Esophagus (tissue), 2 donors: ENCODE results near the gene ELANE. TPM values are rescaled to one million over a fixed set of nuclear protein-coding genes. Genes with fewer than 3 reads are reported as not detected.

Experiments used
- H3K27ac ChIP-seq, 2 donors: one replicate each; pipeline ENCODE4 v1.5.1; 2013; ENCODE audit warnings: low read depth in 2 of 2, mild to moderate bottlenecking in 2 of 2, inconsistent platforms in 1 of 2, low read length in 1 of 2, moderate library complexity in 1 of 2
- H3K27me3 ChIP-seq, 2 donors: one replicate each; pipeline ENCODE4 v1.6.1; 2013; ENCODE audit warnings: low read length in 2 of 2, control low read depth in 1 of 2, mild to moderate bottlenecking in 1 of 2; ENCODE audit not compliant: insufficient read depth in 2 of 2, control insufficient read depth in 1 of 2
- H3K36me3 ChIP-seq, 2 donors: one replicate each; pipeline ENCODE4 v1.6.1; 2013; ENCODE audit warnings: low read length in 1 of 2; ENCODE audit not compliant: control insufficient read depth in 2 of 2, insufficient read depth in 2 of 2
- H3K4me1 ChIP-seq, 2 donors: one replicate each; pipeline ENCODE4 v1.6.1; 2013; ENCODE audit warnings: low read length in 1 of 2; ENCODE audit not compliant: control insufficient read depth in 2 of 2, insufficient read depth in 2 of 2
- H3K4me3 ChIP-seq, 2 donors: one replicate each; pipeline ENCODE4 v1.5.1; 2013; ENCODE audit warnings: low read length in 2 of 2, mild to moderate bottlenecking in 2 of 2, low read depth in 1 of 2, moderate library complexity in 1 of 2
- H3K9me3 ChIP-seq, 2 donors: one replicate each; pipeline ENCODE4 v1.6.1; 2013; ENCODE audit warnings: mild to moderate bottlenecking in 2 of 2, low read depth in 1 of 2, low read length in 1 of 2, moderate library complexity in 1 of 2; ENCODE audit not compliant: control insufficient read depth in 2 of 2, insufficient read depth in 1 of 2
- WGBS, 2 donors: extraction: QIAGEN DNeasy Blood & Tissue Kit; methylation state at CpG; one replicate each; pipeline ENCODE4 v1.1.7; 2013; 5-methylcytosine and 5-hydroxymethylcytosine counted together
- polyA plus RNA-seq, 2 donors: library from polyadenylated mRNA; stranded (reverse); fragments of 200-250 nt; gene quantifications; one replicate each; pipeline ENCODE4 v1.2.3, GENCODE V29; 2013
- donor health status: healthy with polysubstance abuse.
- donor health status: Bipolar disorder and iron deficiency.

The ELANE gene
- polyA plus RNA-seq, 2 donors, result 0.24 to 0.68 TPM

GRCh38 chr19:900302-901111, 48.4 kb downstream of the ELANE start:
- WGBS, 2 donors, result 78 to 83% methylated on average over 26 to 30 of the region's 30 CpGs
- Histone ChIP-seq H3K4me3 (no peak overlapping the region), H3K9me3 (no peaks in the 10 kb centered on the region), H3K27ac (no peak overlapping the region), H3K4me1 (peaks cover 2 to 3% of the 10 kb centered on the region in 2 donors), H3K27me3 (no peaks in the 10 kb centered on the region), H3K36me3 (peaks cover 6 to 20% of the 10 kb centered on the region in 2 donors)

GRCh38 chr19:901216-902092, 49.4 kb downstream of the ELANE start:
- H3K4me1 ChIP-seq, result peaks cover 2 to 3% of the 10 kb centered on the region in 2 donors
- no peaks in the 10 kb centered on the region for H3K9me3 ChIP-seq
- WGBS, 2 donors, result 93 to 95% methylated on average over 25 to 27 of the region's 27 CpGs
- no peak overlapping the region for H3K27ac ChIP-seq
- H3K4me3 ChIP-seq, result no peak overlapping the region
- no peaks in the 10 kb centered on the region for H3K27me3 ChIP-seq
- H3K36me3 ChIP-seq, result peaks cover 6 to 20% of the 10 kb centered on the region in 2 donors

- Histone ChIP-seq H3K36me3 (peaks cover 6 to 20% of the 10 kb centered on the region in 2 donors), H3K4me3 (no peak overlapping the region), H3K27ac (no peak overlapping the region), H3K4me1 (peaks cover 2 to 3% of the 10 kb centered on the region in 2 donors), H3K27me3 (no peaks in the 10 kb centered on the region), H3K9me3 (no peaks in the 10 kb centered on the region)
- WGBS, 2 donors, result 87 to 93% methylated on average over 7 of the region's 7 CpGs
Measured at GRCh38 chr19:902093-902370, 49.9 kb downstream of the ELANE start.

- no peaks in the 10 kb centered on the region for H3K27me3 ChIP-seq
- H3K9me3 ChIP-seq, result no peaks in the 10 kb centered on the region
- H3K36me3 ChIP-seq, result peaks cover 6 to 16% of the 10 kb centered on the region in 2 donors
- H3K4me1 ChIP-seq, result peaks cover 2 to 3% of the 10 kb centered on the region in 2 donors
- 88 to 91% methylated on average over 14 of the region's 14 CpGs for WGBS, 2 donors
- no peak overlapping the region for H3K27ac ChIP-seq
- no peak overlapping the region for H3K4me3 ChIP-seq
Measured at GRCh38 chr19:902446-903226, 50.5 kb downstream of the ELANE start.

- no peaks in the 10 kb centered on the region for H3K27me3 ChIP-seq
- no peaks in the 10 kb centered on the region for H3K9me3 ChIP-seq
- H3K36me3 ChIP-seq, result peaks cover 6 to 15% of the 10 kb centered on the region in 2 donors
- peaks cover 2 to 3% of the 10 kb centered on the region in 2 donors for H3K4me1 ChIP-seq
- 51 to 60% methylated on average over 32 of the region's 32 CpGs for WGBS, 2 donors
- peak overlapping the region in 1 of 2 donors; percentile 17 for H3K27ac ChIP-seq
- H3K4me3 ChIP-seq, result no peak overlapping the region
Measured at GRCh38 chr19:903266-903797, 51.2 kb downstream of the ELANE start.

GRCh38 chr19:904545-904944, 52.4 kb downstream of the ELANE start:
- H3K4me3 ChIP-seq, result no peak overlapping the region
- H3K9me3 ChIP-seq, result no peaks in the 10 kb centered on the region
- H3K36me3 ChIP-seq, result peaks cover 0 to 8% of the 10 kb centered on the region in 2 donors
- no peak overlapping the region for H3K27ac ChIP-seq
- no peaks in the 10 kb centered on the region for H3K27me3 ChIP-seq
- H3K4me1 ChIP-seq, result peaks cover 2 to 8% of the 10 kb centered on the region in 2 donors
- 84 to 88% methylated on average over 8 of the region's 8 CpGs for WGBS, 2 donors

Other genes with a start within 250 kb of the ELANE start
- gene POLRMT, start 218.8 kb upstream of the ELANE start, polyA plus RNA-seq, result 10 to 100 TPM; 35.6 to 56.1 TPM
- gene FGF22, start 212.4 kb upstream of the ELANE start, polyA plus RNA-seq, result under 1 TPM; 0.53 to 0.86 TPM
- gene RNF126, start 189.1 kb upstream of the ELANE start, polyA plus RNA-seq, result 10 to 100 TPM; 38.4 to 61.5 TPM
- gene FSTL3, start 175.9 kb upstream of the ELANE start, polyA plus RNA-seq, result 1 to 10 TPM; 5.9 to 7.8 TPM
- not detected for gene PRSS57, start 156.9 kb upstream of the ELANE start, polyA plus RNA-seq
- 1 to 10 TPM; 4.8 to 7.6 TPM for gene PALM, start 143.4 kb upstream of the ELANE start, polyA plus RNA-seq
- under 1 TPM; 0.08 to 0.11 TPM for gene MISP, start 101.2 kb upstream of the ELANE start, polyA plus RNA-seq
- 10 to 100 TPM; 90.6 to 98.3 TPM for gene PTBP1, start 54.9 kb upstream of the ELANE start, polyA plus RNA-seq
- gene PLPPR3, start 30.3 kb upstream of the ELANE start, polyA plus RNA-seq, result not detected
- not detected for gene AZU1, start 24.5 kb upstream of the ELANE start, polyA plus RNA-seq
- gene PRTN3, start 11.3 kb upstream of the ELANE start, polyA plus RNA-seq, result not detected
- 10 to 100 TPM; 32.6 to 95.2 TPM for gene CFD, start 7.4 kb downstream of the ELANE start, polyA plus RNA-seq
- gene MED16, start 40.9 kb downstream of the ELANE start, polyA plus RNA-seq, result 10 to 100 TPM; 33.0 to 46.2 TPM
- not detected for gene RNU6-9, start 41.2 kb downstream of the ELANE start, polyA plus RNA-seq
- gene R3HDM4, start 60.9 kb downstream of the ELANE start, polyA plus RNA-seq, result 10 to 100 TPM; 66.1 to 84.8 TPM
- gene KISS1R, start 65.0 kb downstream of the ELANE start, polyA plus RNA-seq, result under 1 TPM in 1 of 2 donors, not detected in 1; 0.01 TPM
- 1 to 10 TPM; 1.3 to 5.2 TPM for gene ARID3A, start 73.7 kb downstream of the ELANE start, polyA plus RNA-seq
- gene WDR18, start 132.0 kb downstream of the ELANE start, polyA plus RNA-seq, result 10 to 100 TPM; 36.2 to 44.8 TPM
- under 1 TPM; 0.01 to 0.04 TPM for gene GRIN3B, start 148.1 kb downstream of the ELANE start, polyA plus RNA-seq
- 100 to 1,000 TPM; 142 to 238 TPM for gene TMEM259, start 168.8 kb downstream of the ELANE start, polyA plus RNA-seq
- not detected for gene RNU6-2, start 169.2 kb downstream of the ELANE start, polyA plus RNA-seq
- 100 to 1,000 TPM in 1 of 2 donors, 10 to 100 TPM in 1; 84.4 to 106 TPM for gene CNN2, start 174.3 kb downstream of the ELANE start, polyA plus RNA-seq
- 10 to 100 TPM; 11.4 to 26.4 TPM for gene ABCA7, start 187.8 kb downstream of the ELANE start, polyA plus RNA-seq
- 10 to 100 TPM in 1 of 2 donors, 1 to 10 TPM in 1; 8.9 to 17.7 TPM for gene ARHGAP45, start 214.9 kb downstream of the ELANE start, polyA plus RNA-seq
- gene POLR2E, start 243.1 kb downstream of the ELANE start, polyA plus RNA-seq, result 100 to 1,000 TPM in 1 of 2 donors, 10 to 100 TPM in 1; 77.9 to 162 TPM